Measurements from ENCODE around the gene ISX.

The ISX gene

DNA sequence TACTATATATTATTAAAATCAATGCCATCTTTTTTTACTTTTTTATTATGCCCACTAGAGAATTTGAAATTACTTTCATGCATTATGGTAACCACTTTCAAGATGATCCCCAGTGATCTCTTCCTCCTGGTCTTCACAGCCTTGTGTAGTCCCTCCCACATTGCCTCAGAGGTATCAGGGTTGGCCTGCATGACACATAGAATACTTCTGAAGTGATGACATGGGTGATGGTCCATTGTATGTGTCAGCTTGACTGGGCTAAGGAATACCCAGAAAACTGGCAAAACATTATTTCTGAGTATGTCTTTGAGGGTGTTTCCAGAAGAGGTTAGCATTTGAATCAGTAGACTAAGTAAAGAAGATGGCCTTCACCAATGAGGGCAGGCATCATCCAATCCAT is 14.2 kb upstream of the ISX start:
- no peak for DNase-seq (ENCODE audit: low read depth, low spot score)

DNA sequence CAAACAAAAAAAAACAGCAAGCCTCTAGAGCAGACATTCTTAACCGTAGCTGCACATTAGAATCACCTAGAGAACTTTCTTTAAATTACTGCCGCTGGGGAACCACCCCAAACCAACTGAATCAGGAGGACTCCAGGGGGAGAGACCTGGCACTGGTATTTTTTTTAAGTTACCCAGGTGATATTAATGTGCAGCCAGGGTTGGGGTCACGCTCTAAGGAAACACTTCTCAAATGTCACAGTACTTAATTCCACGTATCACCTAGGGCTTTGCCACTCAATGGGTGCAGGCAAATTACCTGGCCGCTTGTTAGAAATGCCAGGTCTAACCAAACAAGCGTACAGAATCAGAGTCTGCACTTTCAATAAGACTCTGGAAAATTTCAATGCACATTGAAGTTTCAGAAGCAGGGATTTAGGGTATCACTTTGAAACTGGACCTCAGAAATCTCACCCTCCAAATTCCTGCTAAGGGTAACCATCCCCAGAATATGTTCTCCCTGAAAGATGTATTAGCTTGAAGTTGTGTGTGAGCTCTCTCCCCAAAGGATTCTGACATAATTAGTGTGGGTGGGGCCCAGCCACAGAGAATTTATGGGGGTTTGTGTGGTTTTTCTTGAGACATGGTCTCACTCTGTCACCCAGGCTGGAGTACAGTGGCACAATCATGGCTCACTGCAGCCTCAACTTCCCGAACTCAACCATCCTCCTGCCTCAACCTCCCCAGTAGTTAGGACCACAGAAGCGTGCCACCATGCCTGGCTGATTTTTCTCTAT is 12.7 kb upstream of the ISX start:
- no peak for DNase-seq (ENCODE audit: low read depth, low spot score)

DNA sequence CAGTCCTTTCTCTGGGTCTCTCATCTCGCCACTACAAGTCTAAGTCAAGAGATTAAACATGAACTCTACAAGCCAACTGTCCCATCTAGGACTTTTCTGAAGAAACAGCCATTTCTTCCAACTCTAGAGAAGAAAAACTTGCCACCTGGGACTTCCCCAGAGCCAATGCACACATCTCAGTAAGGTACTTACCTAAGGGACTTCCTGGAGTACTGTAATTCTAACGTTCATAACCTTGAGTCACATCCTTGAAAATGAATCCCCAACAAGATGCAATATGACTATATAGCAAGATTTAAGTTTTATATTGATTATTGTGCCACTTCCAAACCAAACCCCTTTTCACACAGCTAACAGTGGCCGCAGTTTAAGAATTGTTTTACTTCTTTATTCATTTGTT is 11.9 kb upstream of the ISX start:
- DNase-seq (ENCODE audit: low read depth, low spot score): no peak

DNA sequence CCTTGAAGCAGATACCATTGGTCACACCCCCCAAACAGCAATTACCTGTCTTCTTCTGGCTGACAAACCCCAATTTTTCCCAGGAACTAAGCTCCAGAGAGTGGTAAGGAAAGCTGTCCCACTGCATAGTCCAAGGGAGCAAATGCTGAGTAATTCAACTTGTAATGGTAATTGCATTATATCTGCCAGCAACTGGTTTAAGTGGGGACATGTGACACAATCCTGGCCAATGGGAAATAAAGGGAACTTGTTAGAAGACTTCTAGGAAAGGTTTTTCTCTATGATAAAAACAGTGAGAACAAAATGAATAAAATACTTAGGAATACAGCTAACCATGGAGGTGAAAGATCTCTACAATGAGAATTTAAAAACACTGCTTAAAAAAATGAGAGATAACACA is 9.5 kb upstream of the ISX start:
- no peak for DNase-seq (ENCODE audit: low read depth, low spot score)

DNA sequence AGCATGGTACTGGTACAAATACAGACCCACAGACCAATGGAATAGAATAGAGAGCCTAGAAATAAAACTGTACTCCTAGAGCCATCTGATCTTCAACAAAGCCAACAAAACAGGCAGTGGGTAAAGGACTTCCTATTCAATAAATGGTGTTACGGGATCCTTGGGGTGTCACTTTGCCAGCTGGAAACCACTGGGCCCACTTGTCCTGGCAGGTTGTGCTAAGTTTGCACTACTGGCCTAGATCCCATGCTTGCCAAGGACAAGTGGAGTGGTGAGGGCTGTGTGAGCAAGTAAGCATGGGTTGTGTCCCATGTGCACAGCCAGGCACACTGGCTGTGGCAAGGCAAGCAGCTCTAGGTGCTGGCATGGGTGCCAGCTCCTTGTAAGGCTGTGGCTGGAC is 8.8 kb upstream of the ISX start:
- no peak for DNase-seq (ENCODE audit: low read depth, low spot score)

DNA sequence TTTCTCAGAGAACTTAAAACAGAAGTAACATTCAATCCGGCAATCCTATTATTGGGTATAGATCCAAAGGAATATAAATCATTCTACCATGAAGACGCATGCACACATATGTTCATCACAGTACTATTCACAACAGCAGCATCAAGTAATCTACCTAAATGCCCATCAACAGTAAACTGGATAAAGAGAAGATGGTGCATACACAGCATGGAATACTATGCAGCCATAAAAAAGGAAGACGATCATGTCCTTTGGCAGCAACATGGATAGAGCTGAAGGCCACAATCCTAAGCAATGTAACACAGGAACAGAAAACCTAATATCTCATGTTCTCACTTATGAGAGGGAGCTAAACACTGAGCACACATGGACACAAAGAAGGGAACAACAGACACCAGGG is 6.3 kb upstream of the ISX start:
- DNase-seq (ENCODE audit: low read depth, low spot score): no peak

DNA sequence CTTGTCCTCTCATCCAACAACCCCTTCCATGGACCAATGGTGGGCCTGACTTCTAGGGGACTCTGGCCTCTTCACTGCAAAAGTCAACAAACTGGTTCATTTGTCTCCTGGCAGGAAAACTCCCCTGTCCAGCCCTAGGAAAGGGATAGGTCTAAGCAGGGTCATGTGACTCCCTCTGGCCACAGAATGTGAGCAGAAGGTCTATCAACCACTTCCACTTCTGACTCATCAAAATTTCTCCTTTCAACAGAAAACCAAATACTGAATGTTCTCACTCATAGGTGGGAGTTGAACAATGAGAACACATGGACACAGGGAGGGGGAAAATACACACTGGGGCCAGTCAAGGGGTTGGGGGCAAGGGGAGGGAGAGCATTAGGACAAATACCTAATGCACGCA is 1.3 kb upstream of the ISX start:
- no peak for DNase-seq (ENCODE audit: low read depth, low spot score)

DNA sequence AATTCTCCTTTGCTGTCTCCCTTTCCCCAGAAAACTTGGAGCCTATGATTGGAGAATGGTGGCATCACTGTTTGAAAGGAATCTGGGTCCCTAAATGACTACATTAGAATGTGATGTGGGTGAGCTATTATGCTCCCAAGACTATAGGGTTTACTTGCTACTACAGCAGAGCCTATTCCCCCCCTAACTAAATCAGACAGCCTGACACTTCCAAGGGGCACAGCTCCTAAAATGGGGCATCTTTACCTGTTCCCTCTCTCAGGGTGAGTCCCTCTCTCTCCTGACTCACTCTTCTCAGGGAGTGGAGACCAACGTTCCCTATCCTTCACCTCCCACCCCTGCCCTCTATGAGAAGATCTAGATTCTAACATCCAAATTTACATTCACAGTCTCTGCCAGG is 775 bp upstream of the ISX start:
- no peak for DNase-seq (ENCODE audit: low read depth, low spot score)

DNA sequence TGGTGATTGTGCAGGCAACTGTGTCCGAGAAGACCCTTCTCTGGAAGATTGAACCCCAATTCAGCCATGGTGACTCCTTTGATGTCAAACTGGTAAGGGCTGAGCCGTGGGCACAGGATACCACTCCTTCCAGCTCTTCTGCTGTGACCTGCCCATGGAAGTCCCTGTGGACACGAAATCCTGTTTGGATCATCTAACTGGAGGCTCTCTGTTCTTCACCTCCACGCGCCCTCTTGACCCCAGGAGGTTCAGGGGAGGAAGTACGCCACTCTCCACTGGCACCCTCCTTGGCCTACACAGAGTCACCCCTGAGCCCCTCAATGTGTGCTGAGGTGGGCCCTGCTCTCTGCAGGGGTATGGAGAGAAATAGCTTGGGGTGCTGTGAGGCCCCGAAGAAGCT is 810 bp downstream of the ISX start:
- DNase-seq (ENCODE audit: low read depth, low spot score): no peak

DNA sequence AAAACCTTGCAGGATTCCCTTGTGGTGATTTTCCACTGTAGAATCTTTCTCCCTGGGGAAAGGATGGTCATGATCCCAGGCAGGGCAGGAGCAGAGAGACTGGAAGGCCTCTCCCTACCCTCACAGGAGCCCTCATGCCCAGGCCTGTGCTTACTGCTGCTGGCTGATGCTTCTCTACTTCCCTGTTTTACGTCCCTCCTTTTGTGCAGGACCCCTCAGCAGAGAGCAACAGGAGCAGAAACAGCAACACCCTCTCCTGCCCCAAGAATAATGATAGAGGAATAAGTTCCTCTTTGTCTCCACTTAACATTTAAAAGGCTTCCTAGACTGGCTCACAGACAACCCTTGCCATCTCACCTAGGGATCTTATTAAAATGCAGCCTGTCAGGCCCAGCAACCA is 3.6 kb downstream of the ISX start:
- no peak for DNase-seq (ENCODE audit: low read depth, low spot score)

DNA sequence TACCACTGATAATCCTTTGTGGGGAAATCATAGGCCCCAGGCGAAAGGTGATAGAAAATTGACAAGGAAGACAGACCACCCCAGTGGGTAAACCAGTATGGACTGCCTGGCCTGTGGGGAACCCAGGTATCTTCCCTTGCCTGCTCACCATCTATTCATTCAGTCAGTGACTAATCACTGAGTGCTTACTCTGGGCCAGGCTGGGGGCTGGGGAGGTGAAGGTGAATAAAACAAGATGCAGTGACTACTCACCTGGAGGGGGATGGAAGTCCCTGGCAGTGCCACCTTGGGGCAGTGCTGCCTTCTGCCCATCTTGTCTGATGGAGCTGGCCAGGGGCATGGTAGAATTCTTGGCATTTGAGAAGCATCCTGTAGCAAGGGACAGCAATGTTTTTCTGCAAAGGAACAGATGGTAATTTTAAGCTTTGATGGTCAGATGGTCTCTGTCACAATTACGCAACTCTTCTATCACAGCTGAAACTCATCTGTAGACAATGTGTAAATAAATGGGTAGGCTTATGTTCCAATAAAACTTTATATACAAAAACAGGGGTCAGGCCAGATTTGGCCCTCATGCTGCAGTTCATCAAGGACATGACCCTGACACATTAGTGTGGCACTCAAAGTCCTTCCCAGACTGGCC is 4.6 kb downstream of the ISX start:
- no peak for DNase-seq (ENCODE audit: low read depth, low spot score)

DNA sequence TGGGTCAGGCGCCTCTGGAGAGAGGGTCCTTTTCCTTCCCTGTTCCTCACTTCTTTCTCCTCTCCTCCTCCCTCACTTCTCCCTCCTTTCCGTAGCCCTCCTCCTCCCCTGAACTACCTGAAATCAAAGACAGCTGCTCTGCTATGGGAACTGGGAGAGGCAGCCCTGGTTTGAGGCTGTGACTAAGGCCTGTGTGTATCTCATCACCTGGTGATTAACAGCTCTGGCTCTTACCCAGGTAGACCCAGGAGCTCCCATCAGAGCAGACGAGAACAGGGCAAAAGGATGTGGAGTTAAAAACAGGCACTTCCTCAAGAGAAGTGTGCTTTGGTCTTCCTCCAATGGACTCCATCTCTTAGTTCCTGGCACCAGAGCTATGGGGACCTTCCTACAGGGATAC is 5.8 kb downstream of the ISX start:
- DNase-seq (ENCODE audit: low read depth, low spot score): no peak

DNA sequence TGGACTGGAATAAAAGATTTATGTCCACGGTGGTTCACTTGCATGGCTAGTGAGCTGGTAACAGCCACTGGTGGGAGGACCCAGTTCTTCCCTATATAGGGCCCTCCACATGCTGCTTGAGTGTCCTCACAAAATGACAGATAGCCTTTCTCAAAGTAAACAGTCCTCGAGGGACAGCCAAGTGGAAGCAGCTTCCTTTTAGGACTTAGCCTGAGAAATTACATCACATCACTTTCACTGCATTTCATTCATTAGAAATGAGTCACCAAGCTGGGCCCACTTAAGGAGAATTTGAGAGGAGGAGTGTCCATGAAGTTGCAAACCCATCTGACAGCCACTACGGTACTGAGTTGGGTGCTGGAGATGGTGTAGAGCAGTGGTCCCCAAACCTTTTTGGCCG is 7.0 kb downstream of the ISX start:
- DNase-seq (ENCODE audit: low read depth, low spot score): no peak

DNA sequence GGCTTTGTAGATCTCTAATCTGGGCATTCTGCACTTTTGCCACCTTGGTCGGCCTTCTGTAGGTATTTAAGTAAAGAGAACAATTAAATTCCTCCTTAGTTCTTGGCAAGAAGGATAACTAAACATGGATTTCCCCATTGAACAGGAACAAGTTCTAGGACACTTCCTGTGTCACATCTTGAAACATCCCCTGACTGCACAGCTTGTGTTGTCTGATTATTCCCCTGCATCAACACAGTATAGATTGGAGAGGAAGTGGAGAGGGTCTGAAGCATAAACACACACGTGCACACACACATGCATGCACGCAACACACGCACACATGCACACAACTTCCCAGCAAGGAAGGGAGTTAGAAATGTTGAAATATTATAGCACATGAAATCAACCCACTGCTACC is 8.6 kb downstream of the ISX start:
- no peak for DNase-seq (ENCODE audit: low read depth, low spot score)

DNA sequence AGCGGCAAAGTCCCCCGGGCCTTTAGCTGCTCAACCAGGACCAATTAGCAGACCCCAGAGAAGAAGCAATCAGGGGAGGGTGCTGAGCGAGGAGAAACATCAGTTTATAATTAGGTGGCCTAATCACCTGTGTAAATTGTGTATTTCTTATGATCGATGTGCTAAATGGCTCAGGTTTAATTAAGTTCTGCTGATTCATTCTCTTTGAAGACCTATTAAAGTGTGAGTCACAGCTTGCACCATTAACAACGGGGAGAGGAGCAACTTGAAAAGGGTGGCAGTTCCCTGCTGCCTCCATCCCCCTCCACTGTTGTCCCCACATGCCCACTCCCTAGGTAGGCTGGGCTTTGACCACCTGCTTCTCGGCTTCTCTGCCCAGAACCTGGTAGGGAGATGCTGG is 10.7 kb downstream of the ISX start:
- DNase-seq (ENCODE audit: low read depth, low spot score): no peak

DNA sequence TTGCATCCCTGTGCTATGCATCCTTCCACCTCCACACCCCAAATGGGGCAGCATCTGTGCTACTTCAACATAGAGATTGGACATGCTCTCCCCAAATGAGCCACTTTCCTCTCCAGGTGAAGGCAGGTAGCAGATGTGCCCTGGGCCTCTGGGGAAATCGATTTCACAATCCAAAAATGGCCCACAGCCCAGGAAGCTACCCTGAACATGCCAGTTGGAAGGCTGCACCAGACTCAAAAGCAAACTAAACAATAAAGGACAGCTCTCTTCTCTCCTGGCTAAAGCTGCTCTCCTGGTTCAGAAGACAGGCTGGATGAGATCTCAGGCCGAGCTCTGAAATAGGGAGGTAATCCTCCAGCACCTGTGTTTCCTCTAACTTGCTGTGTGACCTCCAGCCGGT is 19.7 kb downstream of the ISX start:
- no peak for DNase-seq (ENCODE audit: low read depth, low spot score)

DNA sequence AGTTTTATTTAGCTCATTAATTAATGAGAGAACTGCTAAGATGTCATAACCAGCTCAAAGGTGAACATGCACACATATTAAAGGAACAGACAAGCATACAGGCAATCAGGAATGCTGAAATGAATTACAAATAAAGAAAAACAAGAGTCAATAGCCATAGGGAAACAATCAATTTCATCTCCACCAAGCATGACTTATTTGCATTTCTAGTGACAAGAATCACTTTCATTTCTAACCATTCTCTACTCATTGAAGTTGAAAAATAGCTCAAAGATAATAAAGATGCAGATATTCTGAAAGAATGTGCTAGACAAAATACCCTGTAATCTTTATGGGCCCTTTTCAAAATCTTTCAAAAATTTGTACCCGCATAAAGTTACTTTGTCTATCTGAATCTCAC is 23.2 kb downstream of the ISX start:
- DNase-seq (ENCODE audit: low read depth, low spot score): no peak

DNA sequence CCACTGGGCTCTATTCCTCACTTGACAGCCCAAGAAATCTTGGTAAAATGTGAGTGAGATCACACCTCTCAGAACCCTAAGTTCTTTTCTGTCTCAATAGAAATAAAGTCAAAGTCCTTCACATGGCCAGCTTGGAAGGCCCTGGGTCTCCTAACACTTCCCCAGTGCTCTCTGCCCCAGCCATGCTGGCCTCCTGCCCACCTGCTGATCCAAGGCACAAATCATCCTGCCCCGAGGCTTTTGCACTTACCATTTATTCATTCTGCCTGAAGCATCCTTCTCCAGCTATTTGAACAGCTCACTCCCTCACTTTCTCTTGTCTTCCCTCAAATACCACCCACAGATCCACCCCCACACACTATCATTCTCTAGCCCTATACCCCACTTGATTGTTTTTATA is 26.4 kb downstream of the ISX start:
- no peak for DNase-seq (ENCODE audit: low read depth, low spot score)

DNA sequence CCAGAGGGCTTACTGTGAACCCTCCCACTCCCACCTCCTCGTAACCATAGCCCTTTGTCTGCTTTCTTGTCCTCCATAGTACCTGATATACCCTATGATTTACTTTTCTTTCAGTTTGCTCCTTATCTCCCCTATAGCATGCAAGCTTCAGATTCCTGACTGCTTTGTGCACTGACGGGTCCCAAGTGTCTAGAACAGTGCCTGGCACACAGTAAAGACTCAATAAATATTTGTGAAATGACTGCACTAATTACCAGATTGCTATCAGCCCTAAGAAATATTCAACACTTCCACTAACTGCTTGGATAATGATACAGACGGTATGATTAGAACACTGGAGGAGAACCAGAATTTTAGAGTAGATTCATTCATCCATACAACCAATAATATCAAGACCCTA is 33.0 kb downstream of the ISX start:
- no peak for DNase-seq (ENCODE audit: low read depth, low spot score)

DNA sequence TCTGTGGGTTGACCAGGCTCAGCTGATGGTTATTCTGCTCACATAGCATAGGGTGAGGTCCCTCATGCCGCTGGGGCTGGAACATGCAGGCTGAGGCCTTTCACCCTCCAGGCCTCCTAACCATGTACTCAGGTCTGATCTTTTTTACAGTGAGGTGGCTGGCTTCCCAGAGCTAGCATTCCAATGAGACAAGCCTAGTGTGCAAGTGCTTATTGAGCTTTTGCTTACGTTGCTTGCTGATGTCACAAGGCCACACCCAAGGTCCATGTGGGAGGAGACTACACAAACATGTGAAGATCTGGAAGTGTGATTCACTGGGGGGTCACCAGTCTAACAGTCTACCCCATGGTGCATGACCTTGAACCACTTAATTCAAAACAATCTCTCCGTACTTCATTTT is 33.9 kb downstream of the ISX start:
- no peak for DNase-seq (ENCODE audit: low read depth, low spot score)

DNA sequence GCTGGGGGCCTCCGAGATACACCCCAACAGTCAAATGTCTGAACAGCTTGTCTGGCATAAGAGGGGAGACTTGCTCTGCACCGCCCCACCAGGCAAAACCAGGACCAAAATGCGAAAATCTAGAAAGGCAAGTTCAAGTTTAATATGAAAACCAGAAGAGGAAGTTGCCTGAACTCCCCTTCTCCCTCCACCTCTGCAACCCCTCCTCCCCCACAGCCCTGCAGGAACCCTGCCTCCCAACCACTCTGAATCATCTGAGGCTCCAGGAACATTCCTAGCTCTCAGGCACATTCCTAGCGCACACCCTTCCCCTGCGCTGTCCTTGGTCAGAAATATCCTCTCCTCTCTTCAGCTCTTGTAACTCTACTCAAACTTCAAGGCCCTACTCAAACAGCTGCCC is 36.7 kb downstream of the ISX start:
- DNase-seq (ENCODE audit: low read depth, low spot score): peak; percentile 63

DNA sequence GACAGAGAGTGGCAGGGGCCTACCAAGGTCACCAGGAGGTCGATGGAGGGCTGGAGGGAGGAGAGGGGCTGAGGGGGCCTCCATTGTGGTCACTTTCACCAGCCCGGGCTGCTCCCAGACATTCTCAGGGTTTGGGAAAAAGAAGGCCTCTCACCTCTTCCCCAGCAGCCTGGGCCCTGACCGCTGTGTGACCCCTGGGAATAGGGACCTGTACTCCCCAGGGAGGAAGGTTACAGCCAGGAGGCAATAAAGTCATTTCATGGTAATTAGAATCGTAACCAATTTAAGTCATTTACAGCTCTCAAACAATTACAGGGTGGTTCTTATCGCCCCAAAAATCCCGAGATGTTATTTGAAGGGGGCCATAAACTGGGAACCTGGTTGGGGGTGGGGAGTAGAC is 37.8 kb downstream of the ISX start:
- no peak for DNase-seq (ENCODE audit: low read depth, low spot score)

DNA sequence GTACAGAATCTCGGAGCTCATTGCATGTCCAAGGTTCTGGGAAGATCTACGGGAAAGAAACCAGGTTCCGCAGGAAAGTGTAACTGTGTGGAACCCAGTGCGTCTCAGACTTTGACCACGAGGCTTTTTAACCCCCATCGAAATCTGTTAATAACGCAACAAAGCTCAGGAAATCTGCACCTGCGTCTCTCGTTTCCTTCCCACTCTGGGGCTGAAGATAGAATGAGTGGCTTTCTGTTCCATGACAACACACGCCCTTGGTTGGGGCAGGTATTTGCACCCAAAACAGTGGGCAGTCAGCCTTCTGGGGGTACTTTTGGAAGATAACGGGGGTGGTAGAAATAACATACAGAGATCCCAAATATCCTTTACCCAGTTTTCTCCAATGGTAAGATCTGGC is 38.5 kb downstream of the ISX start:
- DNase-seq (ENCODE audit: low read depth, low spot score): no peak

DNA sequence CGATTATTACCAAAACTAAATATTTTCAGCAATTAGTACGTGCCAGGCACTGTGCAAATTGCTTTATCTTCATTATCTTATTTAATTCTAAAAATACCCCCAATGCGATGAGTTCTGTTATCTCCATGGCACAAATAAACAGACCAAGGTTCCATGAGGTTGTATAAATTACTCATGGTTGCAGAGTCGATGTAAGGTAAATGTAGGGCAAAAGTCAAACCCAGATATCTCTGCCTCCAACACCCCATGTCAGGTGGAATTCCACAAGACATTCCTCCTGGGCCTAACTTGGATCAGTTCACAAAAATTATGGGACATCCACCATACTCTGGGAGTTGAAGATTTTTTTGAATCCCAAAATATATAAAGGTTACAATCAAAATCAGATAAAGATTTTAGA is 43.7 kb downstream of the ISX start:
- DNase-seq (ENCODE audit: low read depth, low spot score): no peak
